Pancreas (tissue), 10 donors: ENCODE results near the gene SYNDIG1L. TPM values are rescaled to one million over a fixed set of nuclear protein-coding genes. Genes with fewer than 3 reads are reported as not detected.

Experiments used
- ATAC-seq, 4 donors: fragments of 200-7000 bp; cut with Tn5 transposase; one replicate each; pipeline versions ENCODE4 v1.8.0 to v1.9.1; 2020; ENCODE audit warnings: mild to moderate bottlenecking in 4 of 4, moderate library complexity in 4 of 4
- DNase-seq, 6 donors: peaks; one replicate each; pipeline ENCODE4 v3.0.0-alpha.2; 2020
- FAIRE-seq: peaks from 2 replicates; lab custom pipeline; 2012; peaks lifted over from hg19 to GRCh38; lab: Jason Lieb, UNC
- H3K27ac ChIP-seq, 4 donors: fragments of 200-600 bp; sonication (generic); 1 replicate in 3 of 4; 2 replicates in 1 of 4; pipeline versions ENCODE4 v1.5.0 to v1.8.0; 2020
- H3K27me3 ChIP-seq, 4 donors: fragments of 200-600 bp; one replicate each; pipeline ENCODE4 v1.8.0; 2021
- H3K36me3 ChIP-seq, 3 donors: fragments of 200-600 bp; sonication (generic) in 1 of 3; one replicate each; pipeline versions ENCODE4 v1.5.0 to v1.8.0; 2020 to 2021
- H3K4me1 ChIP-seq, 3 donors: fragments of 200-600 bp; one replicate each; pipeline ENCODE4 v1.8.0; 2021
- H3K4me3 ChIP-seq, 4 donors: fragments of 200-600 bp; sonication (generic) in 2 of 4; one replicate each; pipeline versions ENCODE4 v1.5.0 to v1.8.0; 2020 to 2021
- H3K9me3 ChIP-seq, 4 donors: fragments of 200-600 bp; one replicate each; pipeline ENCODE4 v1.8.0; 2021
- CTCF ChIP-seq, 4 donors: fragments of 200-600 bp; sonication (generic) in 3 of 4; IDR thresholded peaks; one replicate each; pipeline versions ENCODE4 v1.5.0 to v1.8.0; 2021; ENCODE audit warnings: antibody characterized with exemption in 4 of 4
- WGBS, 2 donors: extraction: QIAGEN DNeasy Blood & Tissue Kit; methylation state at CpG; one replicate each; pipeline ENCODE4 v1.1.7; 2013; 5-methylcytosine and 5-hydroxymethylcytosine counted together
- intact Hi-C, 3 donors: fragments of 100-400 bp; cut with DNase I; formaldehyde crosslinking; loops; one replicate each; pipeline versions ENCODE4 v1.11.1 to v1.14.2; 2022
- polyA plus RNA-seq, 2 donors: library from polyadenylated mRNA; stranded (reverse); fragments of 200-250 nt; gene quantifications; one replicate each; pipeline ENCODE4 v1.2.3, GENCODE V29; 2013
- total RNA-seq, 6 donors: library from RNA; stranded (reverse); fragmentation: NEBNext Ultra II Directional in 4 of 6; extraction: Animal tissue kit (Norgen Biotek cat#: 25700) in 4 of 6; gene quantifications; one replicate each; pipeline versions ENCODE4 v1.2.1 to v1.2.4, GENCODE V29; 2021 to 2023
- donor health status: healthy with polysubstance abuse.
- donor health status: DM: no; HTN: no; CAD: no; lungs with moderate emphysema.
- donor health status: DM: no; HTN: no; CAD: no.
- donor health status: control.
- donor health status: control.
- donor health status: Bipolar disorder and iron deficiency.
- donor health status: DM: yes; HTN: yes; CAD: no.
- donor health status: DM: no; HTN: no; CAD: no.
- donor health status: DM: no; HTN: no; CAD: no.
- donor health status: DM: yes; HTN: yes; CAD: no.

Gene SYNDIG1L
- total and polyA plus RNA-seq, 8 donors, result 0.23 to 2.5 (median 0.27) TPM; not detected in 4

GRCh38 chr14:74419086-74419485, 6.9 kb downstream of the SYNDIG1L start:
- no peaks in the 10 kb centered on the region for H3K4me1 ChIP-seq
- FAIRE-seq (no peak), DNase-seq (no peak), ATAC-seq (no peak)
- H3K36me3 ChIP-seq, result no peaks in the 10 kb centered on the region
- intact Hi-C loops, result no loop called here
- no peak overlapping the region for H3K27ac ChIP-seq
- H3K27me3 ChIP-seq, result peaks cover 0 to 5% (median 0%) of the 10 kb centered on the region in 4 donors
- no peak overlapping the region for H3K4me3 ChIP-seq
- H3K9me3 ChIP-seq, result no peaks in the 10 kb centered on the region
- TF ChIP-seq CTCF (IDR thresholded peaks at IDR 0.05), result no peak
- WGBS, 2 donors, result 29 to 33% methylated on average over 5 of the region's 5 CpGs

GRCh38 chr14:74418031-74418430, 8.0 kb downstream of the SYNDIG1L start:
- no peaks in the 10 kb centered on the region for H3K4me1 ChIP-seq
- no peak for FAIRE-seq
- no peak for TF ChIP-seq CTCF (IDR thresholded peaks at IDR 0.05)
- intact Hi-C loops, result no loop called here
- no peak overlapping the region for H3K27ac ChIP-seq
- no peak for DNase-seq
- H3K27me3 ChIP-seq, result peaks cover 0 to 5% (median 0%) of the 10 kb centered on the region in 4 donors
- no peak for ATAC-seq
- H3K36me3 ChIP-seq, result no peaks in the 10 kb centered on the region
- no peak overlapping the region for H3K4me3 ChIP-seq
- H3K9me3 ChIP-seq, result no peaks in the 10 kb centered on the region
- WGBS, 2 donors, result 25 to 28% methylated on average over 8 of the region's 8 CpGs

GRCh38 chr14:74417611-74418010, 8.4 kb downstream of the SYNDIG1L start:
- intact Hi-C loops, result no loop called here
- no peak overlapping the region for H3K4me3 ChIP-seq
- DNase-seq (no peak), ATAC-seq (no peak), FAIRE-seq (no peak)
- WGBS, 2 donors, result 27 to 35% methylated on average over 3 of the region's 3 CpGs
- TF ChIP-seq CTCF (IDR thresholded peaks at IDR 0.05), result no peak
- no peak overlapping the region for H3K27ac ChIP-seq
- H3K27me3 ChIP-seq, result peaks cover 0 to 5% (median 0%) of the 10 kb centered on the region in 4 donors
- H3K9me3 ChIP-seq, result no peaks in the 10 kb centered on the region
- no peaks in the 10 kb centered on the region for H3K36me3 ChIP-seq
- H3K4me1 ChIP-seq, result no peaks in the 10 kb centered on the region

GRCh38 chr14:74417201-74417600, 8.8 kb downstream of the SYNDIG1L start:
- no peak overlapping the region for H3K27ac ChIP-seq
- 72 to 76% methylated on average over 1 of the region's 1 CpG for WGBS, 2 donors
- no peak for DNase-seq
- H3K36me3 ChIP-seq, result no peaks in the 10 kb centered on the region
- no peaks in the 10 kb centered on the region for H3K4me1 ChIP-seq
- TF ChIP-seq CTCF (IDR thresholded peaks at IDR 0.05), result no peak
- no peaks in the 10 kb centered on the region for H3K9me3 ChIP-seq
- no peak for ATAC-seq
- intact Hi-C loops, result no loop called here
- no peak overlapping the region for H3K4me3 ChIP-seq
- H3K27me3 ChIP-seq, result peaks cover 0 to 5% (median 0%) of the 10 kb centered on the region in 4 donors
- no peak for FAIRE-seq

GRCh38 chr14:74415115-74415437, 10.9 kb downstream of the SYNDIG1L start:
- no peak for TF ChIP-seq CTCF (IDR thresholded peaks at IDR 0.05)
- 58 to 62% methylated on average over 4 of the region's 4 CpGs for WGBS, 2 donors
- no peaks in the 10 kb centered on the region for H3K9me3 ChIP-seq
- intact Hi-C loops, result no loop called here
- H3K4me3 ChIP-seq, result no peak overlapping the region
- DNase-seq, result no peak
- no peaks in the 10 kb centered on the region for H3K36me3 ChIP-seq
- no peak for ATAC-seq
- no peak for FAIRE-seq
- H3K27ac ChIP-seq, result no peak overlapping the region
- no peaks in the 10 kb centered on the region for H3K4me1 ChIP-seq
- peaks cover 0 to 5% (median 0%) of the 10 kb centered on the region in 4 donors for H3K27me3 ChIP-seq
